Stimulated activated CD4-positive, alpha-beta T cell treated with anti-CD3 and anti-CD28 coated beads, Interleukin-12 subunit alpha, Interleukin-12 subunit beta, amount 100 ng/mL, for 48 hours (primary cell): ENCODE measurements around the gene TEX264.
A peak's percentile ranks its signal among the peaks of the same experiment; 100 is the strongest.
"Not testable (repeated sequence)": the region's sequence is repeated elsewhere in the genome, so short reads cannot be mapped to it uniquely, and the experiment has no call there.

Source experiments
- DNase-seq, 3 donors: peaks; one replicate each; pipeline ENCODE4 v3.0.0-alpha.2; 2020; ENCODE audit warnings: low read depth in 2 of 3, low spot score in 1 of 3

Gene TEX264, protein sequence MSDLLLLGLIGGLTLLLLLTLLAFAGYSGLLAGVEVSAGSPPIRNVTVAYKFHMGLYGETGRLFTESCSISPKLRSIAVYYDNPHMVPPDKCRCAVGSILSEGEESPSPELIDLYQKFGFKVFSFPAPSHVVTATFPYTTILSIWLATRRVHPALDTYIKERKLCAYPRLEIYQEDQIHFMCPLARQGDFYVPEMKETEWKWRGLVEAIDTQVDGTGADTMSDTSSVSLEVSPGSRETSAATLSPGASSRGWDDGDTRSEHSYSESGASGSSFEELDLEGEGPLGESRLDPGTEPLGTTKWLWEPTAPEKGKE

DNA sequence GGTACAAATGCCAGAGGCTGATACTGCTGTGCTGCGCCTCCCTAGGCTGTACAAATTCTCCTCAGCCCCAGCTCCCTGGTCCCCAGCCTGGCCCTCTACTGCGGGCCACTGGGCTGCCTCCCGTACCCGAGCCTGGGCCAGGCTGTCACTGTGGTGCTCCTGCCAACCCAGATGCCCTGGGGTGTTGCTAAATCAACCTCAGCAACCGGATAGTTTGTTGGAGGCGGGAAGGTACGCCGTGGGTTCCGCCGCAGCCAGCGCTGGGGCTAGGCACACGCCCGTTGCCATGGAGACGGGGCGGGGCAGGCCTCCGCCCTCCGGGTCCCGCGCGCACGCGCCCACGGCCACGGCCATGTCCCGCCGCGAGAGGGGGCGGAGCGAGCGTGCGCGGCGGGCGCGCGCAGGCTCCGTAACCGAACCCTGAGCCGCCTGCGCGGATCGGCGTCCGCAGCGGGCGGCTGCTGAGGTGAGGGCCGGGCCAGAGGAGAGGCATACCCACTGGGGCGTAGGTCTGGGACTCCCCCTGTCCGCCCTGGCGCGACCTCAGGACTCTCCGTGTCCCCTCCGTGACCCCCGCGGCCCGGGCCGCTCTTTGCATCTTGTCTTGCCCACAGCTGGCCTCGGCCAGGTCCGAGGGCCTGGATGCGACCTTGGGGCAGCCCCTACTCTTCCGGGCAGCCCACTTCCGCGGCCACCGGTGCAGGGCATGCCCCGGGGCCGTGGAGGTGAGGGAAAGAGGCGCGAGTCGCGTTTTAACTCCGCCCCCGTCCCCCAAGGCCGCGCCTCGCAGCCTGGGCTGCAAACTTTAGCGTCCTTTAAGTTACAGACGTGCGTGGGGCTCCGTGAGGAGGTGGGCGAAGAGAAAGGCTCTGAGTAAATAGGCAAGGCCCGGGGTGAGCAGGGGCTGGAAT lies at the start of gene TEX264:
TEX264 (plus strand) TSS at position 430 of the 911 bp plus-strand sequence. CDS start 3,053 bp downstream, outside the sequence.
- DNase-seq: peak; percentile 76 to 89 (median 79)

DNA sequence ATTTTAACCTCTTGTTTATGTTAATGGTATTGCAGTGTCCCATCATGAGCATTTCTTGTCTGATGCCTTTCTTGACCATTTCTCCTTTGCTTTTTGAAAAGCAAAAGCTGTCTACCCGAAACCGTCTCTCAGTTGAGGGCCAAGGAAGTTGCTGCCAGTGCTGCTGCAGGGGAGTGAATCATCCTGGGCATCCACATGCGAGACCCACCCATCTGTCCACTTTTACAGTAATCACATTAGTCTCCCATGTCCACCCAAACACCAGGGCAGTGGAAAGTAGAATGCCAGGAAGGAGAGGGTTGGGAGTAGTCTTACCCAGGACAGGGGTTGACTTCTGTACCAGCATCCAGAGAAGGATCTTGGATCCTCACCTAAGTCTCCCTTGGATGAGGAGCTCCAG lies 48.6 kb upstream of the TEX264 start:
- no peak for DNase-seq

DNA sequence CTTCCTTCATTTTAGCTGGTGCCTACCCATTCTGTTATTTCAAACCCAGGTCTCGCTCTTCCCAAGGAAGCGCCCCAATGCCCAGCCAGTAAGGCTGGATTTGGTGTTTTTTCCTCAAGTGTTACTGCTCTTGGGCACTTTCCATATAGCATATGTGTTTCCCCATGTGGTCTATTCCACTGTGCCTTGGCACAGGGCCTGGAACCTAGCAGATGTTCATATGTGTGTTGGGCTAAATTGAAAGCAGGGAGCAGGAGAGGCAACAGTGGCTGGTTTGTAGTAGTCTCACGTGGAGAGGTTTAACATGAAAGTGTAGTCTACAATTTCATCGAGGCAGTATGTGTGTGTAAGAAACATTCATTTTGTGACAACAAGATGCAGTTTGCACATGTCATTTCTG lies 48.2 kb upstream of the TEX264 start:
- DNase-seq: no peak

DNA sequence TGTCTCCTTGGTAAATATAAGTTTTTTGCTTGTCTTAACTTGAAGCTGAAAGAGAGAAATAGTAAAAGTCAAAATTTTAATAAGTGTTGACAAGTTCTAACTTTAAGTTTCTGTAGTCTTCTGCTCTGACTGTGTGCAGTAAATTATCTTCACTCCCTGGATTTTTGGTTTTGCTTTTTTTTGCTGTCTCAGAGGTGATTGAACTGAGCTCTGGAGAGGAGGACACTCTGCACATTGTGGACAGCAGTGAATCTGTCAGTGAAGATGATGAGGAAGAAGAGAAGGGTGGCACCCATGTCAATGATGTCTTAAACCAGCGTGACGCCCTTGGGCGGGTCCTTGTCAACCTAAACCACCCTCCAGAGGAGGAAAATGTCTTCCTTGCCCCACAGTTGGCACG lies 40.5 kb upstream of the TEX264 start:
- DNase-seq: no peak

DNA sequence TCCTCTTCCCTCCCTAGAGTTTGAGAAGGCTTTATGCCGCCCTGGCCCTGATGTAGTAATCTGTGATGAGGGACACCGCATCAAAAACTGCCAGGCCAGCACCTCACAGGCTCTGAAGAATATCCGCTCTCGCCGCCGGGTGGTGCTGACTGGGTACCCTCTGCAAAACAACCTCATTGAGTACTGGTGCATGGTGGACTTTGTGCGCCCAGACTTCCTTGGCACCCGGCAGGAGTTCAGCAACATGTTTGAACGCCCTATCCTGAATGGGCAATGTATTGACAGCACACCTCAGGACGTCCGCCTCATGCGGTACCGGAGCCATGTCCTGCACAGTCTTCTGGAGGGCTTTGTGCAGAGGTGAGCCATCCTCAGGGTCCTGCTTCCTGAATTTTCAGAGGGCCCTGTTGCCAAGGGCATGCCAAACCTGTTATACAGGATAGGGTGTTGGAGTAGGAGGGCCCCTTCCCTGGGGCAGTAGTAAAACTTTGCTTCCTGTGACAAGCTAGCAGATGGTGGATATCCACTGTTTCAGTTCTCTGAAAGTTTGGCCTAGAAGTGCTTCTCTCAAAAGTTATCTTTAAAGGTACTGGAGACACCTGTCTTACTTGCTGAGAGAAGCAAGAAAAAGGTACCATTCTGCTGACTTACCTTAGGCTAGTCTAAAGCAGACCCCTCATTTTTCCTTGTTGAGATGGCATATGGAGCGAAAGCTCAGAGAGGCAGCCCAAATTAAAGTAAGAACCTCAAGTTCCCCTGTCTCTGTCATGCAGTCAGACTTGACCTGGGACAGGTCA lies 33.7 kb upstream of the TEX264 start:
- DNase-seq: no peak

DNA sequence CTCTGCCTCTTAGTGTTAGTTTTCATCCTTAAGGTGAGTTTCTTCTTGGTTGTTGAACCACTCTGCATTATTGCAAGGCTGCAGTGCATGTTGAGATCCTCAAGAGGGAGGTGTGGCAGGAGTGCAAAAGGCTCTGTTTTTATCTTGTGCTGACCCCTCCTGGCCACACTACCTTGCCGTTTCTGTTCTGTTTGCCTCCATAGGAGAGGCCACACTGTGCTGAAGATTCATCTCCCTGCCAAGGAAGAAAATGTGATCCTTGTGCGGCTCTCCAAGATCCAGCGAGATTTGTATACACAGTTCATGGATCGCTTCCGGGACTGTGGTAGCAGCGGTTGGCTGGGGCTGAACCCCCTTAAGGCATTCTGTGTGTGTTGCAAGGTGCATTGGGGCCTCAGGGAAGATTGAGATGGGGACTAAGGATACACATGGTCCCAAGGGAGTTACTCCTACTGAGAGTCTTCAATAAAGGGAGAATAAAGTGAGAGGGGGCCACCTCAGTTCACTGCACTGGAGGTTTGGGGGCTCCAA lies 33.0 kb upstream of the TEX264 start:
- no peak for DNase-seq

DNA sequence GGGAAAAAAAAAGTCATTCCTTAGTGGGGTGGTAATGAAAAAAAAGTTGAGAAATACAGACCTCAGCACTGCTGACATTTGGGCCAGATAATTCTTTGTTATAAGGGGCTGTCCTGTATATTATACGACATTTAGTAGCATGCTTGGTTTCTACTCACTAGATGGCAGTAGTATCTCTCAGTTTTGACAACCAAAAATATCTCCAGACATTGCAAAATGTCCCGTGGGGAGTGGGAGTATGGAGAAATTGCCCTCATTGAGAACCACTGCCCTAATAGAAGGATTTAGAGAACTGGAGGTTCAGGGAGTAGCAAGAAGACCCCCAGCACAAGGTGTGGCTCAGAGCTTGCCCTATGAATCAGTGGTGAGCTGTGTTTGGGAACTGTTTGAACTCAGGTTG lies 28.6 kb upstream of the TEX264 start:
- DNase-seq: no peak

DNA sequence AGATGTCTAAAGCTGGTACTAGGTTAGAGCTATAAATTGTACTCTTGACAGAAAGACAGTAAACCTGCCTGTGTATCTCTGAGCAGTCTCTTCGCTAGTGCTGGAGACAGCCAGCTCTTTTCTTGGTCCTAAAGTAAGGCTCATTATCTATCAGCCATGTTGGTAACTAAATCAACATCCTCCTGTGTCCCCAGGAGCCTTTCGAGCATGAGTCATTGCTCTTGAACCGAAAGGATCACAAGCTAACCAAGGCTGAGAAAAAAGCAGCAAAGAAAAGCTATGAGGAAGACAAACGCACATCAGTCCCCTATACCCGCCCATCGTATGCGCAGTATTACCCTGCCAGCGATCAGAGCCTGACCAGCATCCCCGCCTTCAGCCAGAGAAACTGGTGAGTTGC lies 25.0 kb upstream of the TEX264 start:
- no peak for DNase-seq

DNA sequence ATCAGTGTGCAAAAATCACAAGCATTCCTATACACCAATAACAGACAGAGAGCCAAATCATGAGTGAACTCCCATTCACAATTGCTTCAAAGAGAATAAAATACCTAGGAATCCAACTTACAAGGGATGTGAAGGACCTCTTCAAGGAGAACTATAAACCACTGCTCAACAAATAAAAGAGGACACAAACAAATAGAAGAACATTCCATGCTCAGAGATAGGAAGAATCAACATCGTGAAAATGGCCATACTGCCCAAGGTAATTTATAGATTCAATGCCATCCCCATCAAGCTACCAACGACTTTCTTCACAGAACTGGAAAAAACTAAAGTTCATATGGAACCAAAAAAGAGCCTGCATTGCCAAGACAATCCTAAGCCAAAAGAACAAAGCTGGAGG lies 18.9 kb upstream of the TEX264 start:
- not testable (repeated sequence) for DNase-seq

DNA sequence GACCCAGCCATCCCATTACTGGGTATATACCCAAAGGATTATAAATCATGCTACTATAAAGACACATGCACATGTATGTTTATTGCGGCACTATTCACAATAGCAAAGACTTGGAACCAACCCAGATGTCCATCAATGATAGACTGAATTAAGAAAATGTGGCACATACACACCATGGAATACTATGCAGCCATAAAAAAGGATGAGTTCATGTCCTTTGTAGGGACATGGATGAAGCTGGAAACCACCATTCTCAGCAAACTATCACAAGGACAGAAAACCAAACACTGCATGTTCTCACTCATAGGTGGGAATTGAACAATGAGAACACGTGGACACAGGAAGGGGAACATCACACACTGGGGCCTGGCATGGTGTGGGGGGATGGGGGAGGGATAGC lies 17.6 kb upstream of the TEX264 start:
- DNase-seq: not testable (repeated sequence)

DNA sequence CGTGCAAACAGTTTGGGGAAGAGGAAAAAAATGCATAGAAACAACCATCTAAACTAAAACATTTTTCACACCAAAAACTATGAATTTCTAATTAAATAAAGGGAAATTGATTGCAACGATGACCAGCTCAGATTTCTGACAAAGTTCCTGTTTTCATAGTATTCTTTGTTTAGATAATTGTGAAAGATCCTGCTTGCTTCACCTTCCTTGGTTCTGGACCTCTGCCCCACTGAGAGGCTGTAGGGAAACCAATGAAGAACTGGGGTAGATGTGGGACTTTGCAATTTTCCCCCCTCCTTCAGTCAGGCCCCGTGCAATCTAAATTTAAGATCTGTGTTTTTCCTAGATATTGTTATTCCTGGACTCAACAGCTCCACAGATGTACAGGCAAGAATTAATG lies 13.8 kb upstream of the TEX264 start:
- DNase-seq: no peak

DNA sequence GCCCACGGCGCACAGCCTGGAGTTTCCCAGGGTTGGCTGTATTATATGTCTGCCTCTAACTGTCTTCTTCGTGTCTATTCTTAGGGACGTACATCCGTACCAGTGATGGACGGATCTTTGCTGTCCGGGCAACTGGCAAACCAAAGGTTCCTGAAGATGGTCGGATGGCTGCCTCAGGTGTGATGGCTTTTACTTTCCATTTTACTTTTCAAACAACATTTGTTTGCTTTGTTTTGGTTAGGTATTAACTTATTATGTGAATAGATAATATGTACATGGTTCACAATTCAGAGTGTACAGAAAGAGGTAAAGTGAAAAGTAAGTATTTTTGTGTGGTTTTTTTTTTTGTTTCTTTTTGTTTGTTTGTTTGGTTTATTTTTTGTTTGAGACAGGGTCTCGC lies 11.1 kb upstream of the TEX264 start:
- no peak for DNase-seq

DNA sequence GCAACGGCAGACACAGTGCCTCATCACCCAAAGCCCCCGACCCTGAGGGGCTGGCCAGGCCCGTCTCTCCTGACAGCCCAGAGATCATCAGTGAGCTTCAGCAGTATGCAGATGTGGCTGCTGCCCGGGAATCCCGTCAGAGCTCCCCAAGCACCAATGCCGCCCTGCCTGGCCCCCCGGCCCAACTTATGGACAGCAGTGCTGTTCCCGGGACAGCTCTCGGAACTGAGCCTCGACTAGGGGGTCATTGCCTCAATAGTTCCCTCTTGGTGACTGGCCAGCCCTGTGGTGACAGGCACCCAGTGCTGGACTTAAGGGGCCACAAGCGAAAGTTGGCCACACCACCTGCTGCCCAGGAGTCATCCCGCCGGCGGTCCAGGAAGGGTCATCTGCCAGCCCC lies 8.6 kb upstream of the TEX264 start:
- no peak for DNase-seq

DNA sequence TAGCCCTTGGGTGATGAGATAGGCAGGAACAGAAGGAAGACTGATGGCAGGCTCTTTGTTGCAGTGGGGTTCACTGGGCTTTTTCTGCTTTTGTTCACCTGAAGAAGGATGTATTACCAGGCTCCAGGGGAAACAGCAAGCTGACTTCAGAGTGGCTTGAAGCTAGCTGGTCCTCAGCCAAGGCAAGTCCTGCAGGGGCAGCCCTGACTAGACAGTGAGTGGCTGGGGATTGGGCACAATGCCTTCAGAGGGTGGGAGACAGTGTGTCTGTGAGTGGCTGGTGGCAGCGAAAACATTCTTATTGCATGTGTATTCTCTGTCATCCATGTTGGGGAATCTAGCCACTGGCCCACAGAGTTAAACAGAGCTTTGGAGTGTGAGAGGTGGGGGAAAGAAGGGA lies 2.3 kb upstream of the TEX264 start:
- no peak for DNase-seq

DNA sequence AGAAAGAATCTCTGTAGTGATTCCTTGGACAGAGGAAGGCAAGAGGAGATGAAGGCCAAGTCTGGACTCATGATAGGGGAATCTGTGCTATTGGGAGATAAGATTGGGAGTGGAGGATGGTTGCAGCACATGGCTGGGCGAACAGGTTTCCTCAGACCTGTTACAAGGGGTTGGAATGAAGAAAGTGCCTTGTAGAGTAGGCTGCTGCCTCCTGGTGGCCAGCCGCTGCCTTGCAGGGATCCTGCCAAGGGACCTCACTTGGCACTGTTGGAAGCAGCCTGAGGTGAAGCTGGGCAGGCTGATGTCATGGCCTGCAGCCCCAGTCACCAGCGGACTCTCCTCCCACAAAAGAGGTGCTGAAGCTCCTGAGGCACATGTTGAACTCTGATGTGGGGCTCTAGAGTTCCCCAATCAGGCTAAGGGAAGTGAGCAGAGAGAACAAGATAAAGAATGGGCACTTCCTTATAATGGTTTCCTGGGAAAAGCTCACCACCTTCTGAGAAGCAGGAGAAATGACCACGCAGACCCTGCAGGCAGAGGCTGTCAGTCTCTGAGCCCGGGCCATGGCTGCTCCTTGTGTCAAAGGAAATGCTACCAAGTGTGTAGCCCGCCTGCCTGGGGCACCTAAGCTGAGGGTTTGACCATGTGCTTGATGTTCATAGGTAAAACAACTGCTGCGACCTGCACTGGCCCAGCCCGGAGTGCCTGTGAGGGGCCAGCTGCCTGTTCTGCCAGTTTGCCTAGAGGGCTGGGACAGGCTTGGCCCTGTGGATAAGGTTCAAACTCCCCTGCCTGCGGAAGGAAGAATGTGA lies 1.6 kb upstream of the TEX264 start:
- peak; percentile 82 to 86 (median 84) for DNase-seq

DNA sequence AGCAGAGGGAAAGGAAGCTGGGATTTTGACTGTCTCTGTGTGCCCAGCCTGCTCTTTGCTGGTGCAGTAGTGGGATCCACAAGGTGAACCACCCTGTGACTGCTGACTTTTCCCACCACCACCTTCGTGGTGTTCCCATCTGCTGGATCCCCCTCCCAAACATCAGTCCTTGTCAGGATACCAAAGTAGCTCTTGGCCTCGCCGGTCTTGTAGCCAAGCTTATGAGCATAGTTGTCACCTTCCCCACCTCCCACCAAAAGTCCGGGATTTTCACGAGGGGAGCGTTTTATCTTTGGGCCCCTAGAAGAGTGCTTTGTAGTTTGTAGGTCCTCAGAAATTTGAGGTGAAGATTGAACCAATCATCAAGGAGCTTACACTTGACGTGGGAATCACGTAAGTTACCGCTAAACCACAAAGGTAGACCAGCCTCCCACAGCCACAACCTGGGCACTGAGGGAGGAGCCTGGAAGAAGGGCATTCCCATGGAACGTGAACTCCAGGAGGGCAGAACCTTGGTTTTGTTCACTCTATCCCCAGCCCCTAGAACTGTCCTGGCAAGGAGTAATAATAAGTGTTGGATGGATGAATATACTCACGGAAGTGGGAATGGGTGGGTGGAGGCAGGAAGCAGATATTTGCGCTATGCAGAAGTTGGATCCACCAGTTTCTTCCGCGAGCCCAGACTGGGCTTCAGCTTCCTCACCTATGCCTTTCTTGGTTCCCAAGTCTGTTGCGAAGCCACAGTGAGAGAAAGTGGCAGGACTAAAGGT lies 814 bp upstream of the TEX264 start:
- no peak for DNase-seq

DNA sequence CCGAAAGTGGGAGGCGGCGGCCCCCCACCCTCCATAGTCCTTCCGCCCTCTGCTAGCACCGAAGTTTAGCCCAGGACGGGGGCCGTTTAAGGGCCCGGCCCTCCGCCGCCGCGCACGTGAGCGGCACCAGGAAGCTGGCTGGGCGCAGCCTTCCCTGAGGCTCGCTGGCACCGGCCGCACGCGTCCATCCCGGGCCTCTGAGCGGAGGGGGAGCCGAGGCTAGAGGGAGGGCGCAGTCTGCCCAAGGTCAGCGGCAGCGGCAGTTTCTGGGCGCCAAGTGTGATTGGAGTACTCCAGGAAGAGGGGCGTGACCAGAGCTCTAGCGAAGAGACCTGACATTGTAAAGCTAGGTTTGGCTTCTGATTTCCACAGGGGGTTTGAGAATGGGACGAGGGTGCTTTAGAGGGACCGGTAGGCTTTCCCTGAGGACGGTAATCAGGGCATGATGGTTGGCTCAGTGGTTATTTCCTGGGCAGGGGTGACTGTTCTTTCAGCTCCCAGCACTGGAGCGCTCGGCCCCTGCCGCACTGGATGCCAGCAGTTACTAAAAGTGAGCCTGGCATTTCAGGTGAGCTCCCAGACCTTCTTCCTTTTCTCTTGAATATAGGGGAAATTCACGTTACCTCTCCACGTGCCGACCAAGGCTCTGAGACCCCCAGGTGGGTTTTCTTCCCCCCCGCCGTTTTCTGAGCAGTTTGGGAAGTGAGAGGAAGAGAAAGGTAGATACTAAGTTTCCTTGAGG lies 853 bp downstream of the TEX264 start:
- DNase-seq: peak; percentile 31 to 56 (median 40)

DNA sequence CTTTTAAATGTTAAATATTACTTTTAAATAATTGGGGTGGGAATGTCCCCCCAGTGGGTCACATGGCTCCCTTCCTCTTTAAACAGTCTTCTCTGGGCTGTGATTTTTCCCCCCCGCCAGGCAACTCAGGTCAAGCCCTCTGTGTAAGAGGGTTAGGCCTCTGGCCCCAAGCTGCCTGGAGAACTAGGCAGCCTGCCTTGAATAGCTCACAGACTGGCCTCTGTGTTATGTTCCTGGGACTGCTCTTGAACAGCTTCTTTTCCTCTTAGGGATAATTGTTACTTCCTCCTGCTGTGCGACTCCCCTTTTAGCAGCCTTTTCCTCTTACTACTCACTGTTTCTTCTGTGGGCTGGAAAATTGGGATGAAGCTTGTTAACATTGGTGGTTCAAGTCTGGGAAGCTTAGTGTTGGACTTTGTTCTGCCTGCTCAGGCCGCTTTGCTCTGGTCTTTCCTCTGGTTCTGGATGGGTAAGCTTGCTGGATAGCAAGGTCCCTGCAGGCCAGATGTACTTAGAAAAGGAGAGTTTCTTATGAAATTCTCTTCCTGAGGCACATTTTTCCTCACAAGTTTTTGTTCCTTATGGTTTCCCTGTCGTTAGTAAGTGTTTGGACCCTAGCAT lies 2.2 kb downstream of the TEX264 start:
- DNase-seq: no peak
